GM12878 (cell line): Measurements from ENCODE around the gene KCTD6. TPM values are rescaled to one million over a fixed set of nuclear protein-coding genes. Genes with fewer than 3 reads are reported as not detected.

Source experiments
- ASH2L ChIP-seq: fragments of 300-600, 200-600 bp; sonication (generic); IDR thresholded peaks from 2 replicates; pipeline ENCODE4 v1.6.1; 2017; ENCODE audit warnings: low read depth, mild to moderate bottlenecking, borderline replicate concordance
- ATF7 ChIP-seq: fragments of 450-650 bp; IDR thresholded peaks from 2 replicates; pipeline ENCODE4 v1.6.1; 2016; ENCODE audit warnings: low read depth, mild to moderate bottlenecking
- CBFB ChIP-seq: IDR thresholded peaks from 2 replicates; pipeline ENCODE4 v1.6.1; 2016; ENCODE audit warnings: antibody characterized with exemption, low read depth
- CREM ChIP-seq: IDR thresholded peaks from 2 replicates; pipeline ENCODE4 v1.6.1; 2014; ENCODE audit warnings: antibody characterized with exemption, low read depth
- CUX1 ChIP-seq: IDR thresholded peaks from 2 replicates; pipeline ENCODE4 v1.6.1; 2012; ENCODE audit warnings: improper control_type of control experiment, low read depth, low read length; ENCODE audit not compliant: insufficient replicate concordance
- ELK1 ChIP-seq: IDR thresholded peaks from 2 replicates; pipeline ENCODE4 v1.6.1; 2012; ENCODE audit warnings: low read depth, low read length, improper control_type of control experiment
- ETV6 ChIP-seq, 2 experiments: fragments of 450-650 bp in 1 of 2; IDR thresholded peaks in 1 of 2; conservative IDR thresholded peaks in 1 of 2; 2 replicates each; pipeline ENCODE4 v1.6.1; 2014; ENCODE audit warnings: antibody characterized with exemption in 1 of 2, borderline replicate concordance in 1 of 2, low read depth in 1 of 2, mild to moderate bottlenecking in 1 of 2, moderate library complexity in 1 of 2
- EZH2 ChIP-seq: IDR thresholded peaks from 2 replicates; pipeline ENCODE4 v1.6.1; 2012; ENCODE audit warnings: low read depth, mild to moderate bottlenecking, control low read depth, inconsistent platforms, low read length, borderline replicate concordance; ENCODE audit not compliant: control insufficient read depth
- FOXK2 ChIP-seq: fragments of 450-650 bp; IDR thresholded peaks from 2 replicates; pipeline ENCODE4 v1.6.1; 2017; ENCODE audit warnings: mild to moderate bottlenecking, moderate library complexity
- MLLT1 ChIP-seq: fragments of 450-650 bp; IDR thresholded peaks from 2 replicates; pipeline ENCODE4 v1.6.1; 2016; ENCODE audit warnings: mild to moderate bottlenecking
- MYC ChIP-seq: IDR thresholded peaks from 2 replicates; pipeline ENCODE4 v1.6.1; 2011; ENCODE audit warnings: mild to moderate bottlenecking, low read length, moderate library complexity, inconsistent platforms; ENCODE audit not compliant: insufficient read depth, insufficient replicate concordance, insufficient read length, severe bottlenecking
- NR2C2 ChIP-seq: IDR thresholded peaks from 2 replicates; pipeline ENCODE4 v1.6.1; 2011; ENCODE audit warnings: borderline replicate concordance, low read depth; ENCODE audit not compliant: control insufficient read depth, insufficient read length
- RB1 ChIP-seq: fragments of 450-650 bp; formaldehyde crosslinking; IDR thresholded peaks from 2 replicates; pipeline ENCODE4 v1.6.1; 2017; ENCODE audit warnings: mild to moderate bottlenecking, borderline replicate concordance
- SMAD1 ChIP-seq: fragments of 450-650 bp; IDR thresholded peaks from 2 replicates; pipeline ENCODE4 v1.6.1; 2018; ENCODE audit warnings: mild to moderate bottlenecking, low read depth; ENCODE audit not compliant: partially characterized antibody
- STAT3 ChIP-seq: IDR thresholded peaks from 2 replicates; pipeline ENCODE4 v1.6.1; 2011; ENCODE audit warnings: low read depth, low read length, improper control_type of control experiment
- SUPT20H ChIP-seq: IDR thresholded peaks from 2 replicates; pipeline ENCODE4 v1.6.1; 2011; ENCODE audit warnings: low read depth, mild to moderate bottlenecking, low read length, moderate library complexity, borderline replicate concordance; ENCODE audit not compliant: control insufficient read depth
- TARDBP ChIP-seq: IDR thresholded peaks from 2 replicates; pipeline ENCODE4 v1.6.1; 2016; ENCODE audit warnings: borderline replicate concordance
- TCF12 ChIP-seq: IDR thresholded peaks from 2 replicates; pipeline ENCODE4 v1.6.1; 2011; ENCODE audit warnings: low read depth, mild to moderate bottlenecking, low read length
- polyA plus RNA-seq, 11 experiments: library from polyadenylated mRNA; depleted of rRNA in 4 of 11; unstranded in 6 of 11; stranded (reverse) in 5 of 11; fragments of >200 nt; fragmentation: Nextera tagmentation in 4 of 11; fragmentation: Illumina TruSeq in 1 of 11; extraction: Ambion mirVana in 4 of 11; extraction: Trizol in 1 of 11; gene quantifications; 1 replicate in 1 of 11; 2 replicates in 10 of 11; pipeline versions ENCODE4 v1.2.1 to v1.2.3, GENCODE V29; 2011 to 2016; ENCODE audit warnings: inconsistent platforms in 2 of 11, missing spikeins in 2 of 11, low read depth in 1 of 11
- total RNA-seq, 4 experiments: library from RNA; depleted of rRNA in 3 of 4; stranded (reverse); fragments of >200 nt in 3 of 4; fragmentation: Illumina TruSeq in 1 of 4; extraction: Trizol in 1 of 4; gene quantifications; 2 replicates each; pipeline versions ENCODE4 v1.2.1 to v1.2.3, GENCODE V29; 2013 to 2021
- TF ChIP-seq, protein P1 (sequence below): IDR thresholded peaks from 2 replicates; pipeline ENCODE4 v1.6.1; 2011; ENCODE audit warnings: mild to moderate bottlenecking, low read depth, low read length, moderate library complexity; ENCODE audit not compliant: insufficient replicate concordance

The KCTD6 gene
- total and polyA plus RNA-seq, 10 of the 15 experiments (the other 5 are each of a cell fraction or from before 2014, with no cell fraction given): 5.2 to 10.7 (median 8.7) TPM

DNA sequence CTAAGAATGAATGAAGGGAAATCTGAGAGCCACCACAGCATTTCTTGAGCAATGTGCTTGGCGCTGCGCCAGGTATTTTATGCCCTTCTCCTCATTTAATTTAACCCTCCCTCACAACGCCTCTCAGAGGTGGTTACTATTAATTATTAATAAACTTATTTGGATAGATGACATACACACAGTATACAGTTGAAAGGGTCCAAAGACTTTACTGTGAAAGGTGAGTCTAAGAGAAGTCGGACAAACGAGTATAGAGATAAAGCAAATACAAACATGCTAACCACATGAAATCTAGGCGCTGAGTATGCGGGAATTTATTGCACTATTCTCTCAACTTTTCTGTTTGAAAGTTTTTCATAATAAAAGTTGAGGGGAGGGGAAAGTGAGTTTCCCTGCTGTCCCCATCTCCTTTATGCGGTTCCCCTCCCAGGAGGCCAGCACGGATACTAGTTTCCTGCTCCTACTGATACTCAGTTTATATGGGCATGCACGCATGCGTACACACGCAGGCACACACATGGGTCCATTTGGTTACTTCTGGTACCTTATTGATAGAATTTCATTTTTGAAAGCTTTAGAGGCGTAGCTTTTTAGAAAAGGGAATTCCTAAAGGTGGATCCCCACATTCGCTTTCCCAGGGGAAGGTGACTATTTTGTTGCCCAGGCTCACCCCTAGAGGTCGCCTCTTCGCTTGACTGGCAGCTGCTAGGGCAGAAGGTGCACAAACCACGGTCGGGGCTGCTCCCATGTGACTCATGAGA, 28.5 kb upstream of the KCTD6 start (continued):
- TF ChIP-seq STAT3 (no peak), FOXK2 (no peak), TCF12 (peak; percentile 75; the same call in 1 of the 2 replicates), SMAD1 (peak; percentile 65), NR2C2 (no peak), CBFB (no peak), CREM (no peak), SUPT20H (no peak), CUX1 (no peak), ATF7 (0 out of 2 replicates have a peak, but pooled peaks have one; percentile 23), ETV6 (conservative IDR thresholded peaks at IDR 0.05 in 1 of 2, IDR thresholded peaks at IDR 0.05 in 1 of 2; ENCODE audit: borderline replicate concordance in 1 of 2, low read depth in 1 of 2) (no peak), EZH2 (no peak), MYC (no peak), RB1 (no peak), ASH2L (no peak), MLLT1 (no peak), ELK1 (no peak), TARDBP (no peak)
- TF ChIP-seq, protein P1, sequence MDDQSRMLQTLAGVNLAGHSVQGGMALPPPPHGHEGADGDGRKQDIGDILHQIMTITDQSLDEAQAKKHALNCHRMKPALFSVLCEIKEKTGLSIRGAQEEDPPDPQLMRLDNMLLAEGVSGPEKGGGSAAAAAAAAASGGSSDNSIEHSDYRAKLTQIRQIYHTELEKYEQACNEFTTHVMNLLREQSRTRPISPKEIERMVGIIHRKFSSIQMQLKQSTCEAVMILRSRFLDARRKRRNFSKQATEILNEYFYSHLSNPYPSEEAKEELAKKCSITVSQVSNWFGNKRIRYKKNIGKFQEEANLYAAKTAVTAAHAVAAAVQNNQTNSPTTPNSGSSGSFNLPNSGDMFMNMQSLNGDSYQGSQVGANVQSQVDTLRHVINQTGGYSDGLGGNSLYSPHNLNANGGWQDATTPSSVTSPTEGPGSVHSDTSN: peak; percentile 86
